Measurements from ENCODE around the gene CHRNB1.

The CHRNB1 gene, protein sequence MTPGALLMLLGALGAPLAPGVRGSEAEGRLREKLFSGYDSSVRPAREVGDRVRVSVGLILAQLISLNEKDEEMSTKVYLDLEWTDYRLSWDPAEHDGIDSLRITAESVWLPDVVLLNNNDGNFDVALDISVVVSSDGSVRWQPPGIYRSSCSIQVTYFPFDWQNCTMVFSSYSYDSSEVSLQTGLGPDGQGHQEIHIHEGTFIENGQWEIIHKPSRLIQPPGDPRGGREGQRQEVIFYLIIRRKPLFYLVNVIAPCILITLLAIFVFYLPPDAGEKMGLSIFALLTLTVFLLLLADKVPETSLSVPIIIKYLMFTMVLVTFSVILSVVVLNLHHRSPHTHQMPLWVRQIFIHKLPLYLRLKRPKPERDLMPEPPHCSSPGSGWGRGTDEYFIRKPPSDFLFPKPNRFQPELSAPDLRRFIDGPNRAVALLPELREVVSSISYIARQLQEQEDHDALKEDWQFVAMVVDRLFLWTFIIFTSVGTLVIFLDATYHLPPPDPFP

DNA sequence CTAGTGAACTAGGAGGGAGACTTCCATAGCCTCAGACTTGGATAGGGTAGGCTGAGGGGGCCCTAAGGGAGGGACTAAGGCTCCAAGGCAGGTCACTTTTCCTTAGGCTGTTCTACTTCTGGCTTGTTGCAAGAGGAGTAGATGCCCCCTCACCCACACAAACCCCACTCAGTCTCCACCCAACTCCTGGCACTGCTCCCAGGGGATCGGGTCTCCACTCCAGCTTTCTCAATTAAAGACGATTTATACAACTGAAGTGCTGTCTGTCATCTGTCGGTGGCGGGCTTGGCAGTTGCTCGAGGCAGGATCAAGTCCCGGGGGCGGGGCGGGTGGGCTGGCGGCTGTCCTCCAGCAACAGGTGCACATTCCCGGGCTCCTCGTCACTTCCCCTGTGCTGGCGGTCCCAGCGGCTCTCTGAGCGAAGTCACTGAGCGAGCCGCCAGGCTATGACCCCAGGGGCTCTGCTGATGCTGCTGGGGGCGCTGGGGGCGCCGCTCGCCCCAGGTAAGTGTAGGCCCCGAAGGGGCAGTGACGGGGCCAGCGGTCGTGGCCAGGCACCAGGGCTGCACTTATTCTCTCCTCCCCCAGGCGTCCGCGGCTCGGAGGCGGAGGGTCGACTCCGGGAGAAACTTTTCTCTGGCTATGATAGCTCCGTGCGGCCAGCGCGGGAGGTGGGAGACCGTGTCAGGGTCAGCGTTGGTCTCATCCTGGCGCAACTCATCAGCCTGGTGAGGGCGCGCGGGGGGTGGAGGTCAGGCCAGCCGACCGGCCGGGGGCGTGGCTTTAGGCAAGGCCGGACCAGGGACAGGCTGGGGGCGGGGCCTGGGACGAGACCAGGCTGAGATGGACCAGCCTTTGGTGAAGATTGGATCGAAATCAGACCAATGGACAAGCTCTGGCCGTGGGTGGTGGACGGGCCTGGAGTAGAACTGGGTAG, at the start of gene CHRNB1:
TSS of gene CHRNB1 (plus strand) at position 380 of the 937 bp plus-strand sequence. CDS start at position 447, 67 bp downstream.
- peak; percentile 11 for DNase-seq

DNA sequence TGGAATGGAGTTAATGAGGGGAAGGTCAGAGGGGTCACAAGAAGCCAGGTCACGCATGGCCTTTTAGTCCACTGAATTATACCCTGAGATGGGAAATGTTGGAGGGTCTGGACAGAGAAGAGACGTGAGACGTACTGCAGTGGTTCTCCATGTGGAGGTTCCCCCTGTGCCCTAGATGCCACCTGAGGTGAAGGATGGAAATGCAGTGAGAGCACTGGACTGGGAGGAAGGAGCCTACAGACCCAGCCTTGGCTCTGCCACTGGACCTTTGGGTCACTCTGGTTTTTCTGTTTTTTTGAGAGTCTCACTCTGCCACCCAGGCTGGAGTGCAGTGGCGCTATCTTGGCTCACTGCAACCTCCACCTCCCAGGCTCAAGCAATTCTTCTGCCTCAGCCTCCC, 48.7 kb upstream of the CHRNB1 start:
- no peak for DNase-seq

DNA sequence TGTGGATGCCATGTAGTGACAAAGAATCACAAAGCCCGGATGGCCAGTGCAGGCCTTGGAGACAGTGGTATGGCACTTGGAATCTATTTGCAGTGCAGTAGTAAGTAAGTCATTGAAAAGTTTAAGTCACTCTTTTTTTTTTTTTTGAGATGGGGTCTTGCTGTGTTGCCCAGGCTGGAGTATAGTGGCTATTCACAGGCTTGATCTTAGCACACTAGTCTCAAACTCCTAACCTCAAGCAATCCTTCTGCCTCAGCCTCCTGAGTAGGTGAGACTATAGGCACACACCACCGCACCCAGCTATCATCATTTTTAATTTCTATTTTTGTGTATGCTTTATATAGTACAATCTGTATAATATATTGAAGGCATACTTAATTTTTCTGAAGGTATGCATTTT, 46.2 kb upstream of the CHRNB1 start:
- no peak for DNase-seq

DNA sequence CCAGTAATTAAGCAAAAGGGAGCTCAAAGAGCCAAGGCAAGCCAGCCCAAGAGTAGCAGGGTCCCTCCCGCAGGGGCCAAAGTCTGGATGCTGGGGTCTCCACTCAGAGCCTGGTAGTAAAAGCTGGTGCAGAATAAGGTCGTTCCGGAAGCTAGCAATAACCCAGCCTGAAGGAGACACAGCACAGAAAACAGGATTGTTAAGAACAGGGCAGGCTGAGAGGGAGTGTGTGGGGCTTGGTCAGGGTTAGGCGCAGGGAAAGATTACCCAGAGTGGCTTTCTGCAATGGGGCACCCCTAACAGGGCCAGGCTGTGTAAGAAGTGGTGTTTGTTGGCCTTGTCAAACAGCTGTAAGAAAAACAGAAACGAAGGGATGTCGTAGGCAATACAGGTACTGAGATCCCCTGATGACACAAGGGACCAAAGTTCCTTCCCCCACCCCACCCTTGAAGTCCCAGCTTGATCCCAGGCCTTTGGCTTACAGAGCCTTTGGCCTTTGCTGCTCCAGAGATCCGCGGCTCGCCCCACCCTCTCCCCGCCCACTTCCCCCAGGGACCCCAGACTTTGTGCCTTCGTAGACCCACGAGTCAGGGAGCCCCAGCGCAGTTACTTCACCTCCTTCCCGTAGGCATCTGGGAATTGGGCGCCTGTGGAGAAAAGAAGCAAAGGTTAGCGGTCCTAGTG, 41.7 kb upstream of the CHRNB1 start:
- no peak for DNase-seq

DNA sequence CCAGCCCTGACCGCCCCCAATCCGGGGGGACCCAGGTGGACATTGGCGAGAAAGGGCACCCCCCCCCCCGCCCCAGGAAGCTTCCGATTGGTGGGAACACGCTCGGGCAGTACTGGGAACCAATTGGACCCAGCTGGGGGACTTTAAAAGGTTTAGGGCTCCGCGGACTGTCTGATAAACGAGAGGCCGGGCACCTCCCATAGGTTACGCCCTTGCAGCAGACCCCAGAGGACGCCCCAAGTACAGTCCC, 41.2 kb upstream of the CHRNB1 start:
- DNase-seq: no peak

DNA sequence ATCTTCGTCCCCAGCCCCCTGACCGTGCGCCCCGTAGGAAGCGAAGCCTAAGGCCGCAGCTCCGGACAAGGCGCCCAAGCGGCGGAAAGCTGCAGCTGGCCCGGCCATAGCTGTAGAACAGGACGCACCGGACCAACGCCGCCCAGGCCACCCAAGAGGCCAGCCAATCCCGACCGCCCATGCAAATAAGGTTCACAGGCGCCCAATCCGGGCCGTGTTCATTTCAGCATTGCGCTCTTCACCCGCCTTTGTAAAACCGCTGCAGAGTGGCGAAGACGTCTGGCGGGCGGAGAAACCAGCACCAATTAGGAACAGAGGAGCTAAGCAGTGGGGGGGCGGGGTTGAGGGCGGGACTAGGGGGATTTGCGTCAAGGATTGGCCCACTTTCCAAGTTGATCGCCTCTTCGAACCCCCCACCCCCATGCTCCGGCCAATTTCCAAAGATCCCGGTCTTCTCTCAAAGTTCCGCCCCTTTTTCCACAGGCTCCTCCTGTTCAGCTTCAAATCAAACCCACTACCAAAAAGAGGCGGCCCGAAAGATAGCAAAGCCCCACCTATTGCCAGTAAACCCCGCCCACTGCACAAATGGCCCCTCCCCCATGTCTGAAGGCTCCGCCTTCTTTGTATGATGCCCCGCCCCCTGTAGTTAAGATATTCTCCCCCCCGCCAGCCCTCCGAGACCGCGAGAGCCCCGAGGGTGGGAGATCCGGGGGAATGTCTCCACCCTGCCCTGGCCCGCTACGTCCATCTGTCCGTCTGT, 40.7 kb upstream of the CHRNB1 start, which contains the start of gene TMEM256:
TSS of gene TMEM256 (minus strand) at position 121 of the 760 bp plus-strand sequence. CDS start at position 108, 13 bp downstream.
- peak; percentile 97 for DNase-seq

DNA sequence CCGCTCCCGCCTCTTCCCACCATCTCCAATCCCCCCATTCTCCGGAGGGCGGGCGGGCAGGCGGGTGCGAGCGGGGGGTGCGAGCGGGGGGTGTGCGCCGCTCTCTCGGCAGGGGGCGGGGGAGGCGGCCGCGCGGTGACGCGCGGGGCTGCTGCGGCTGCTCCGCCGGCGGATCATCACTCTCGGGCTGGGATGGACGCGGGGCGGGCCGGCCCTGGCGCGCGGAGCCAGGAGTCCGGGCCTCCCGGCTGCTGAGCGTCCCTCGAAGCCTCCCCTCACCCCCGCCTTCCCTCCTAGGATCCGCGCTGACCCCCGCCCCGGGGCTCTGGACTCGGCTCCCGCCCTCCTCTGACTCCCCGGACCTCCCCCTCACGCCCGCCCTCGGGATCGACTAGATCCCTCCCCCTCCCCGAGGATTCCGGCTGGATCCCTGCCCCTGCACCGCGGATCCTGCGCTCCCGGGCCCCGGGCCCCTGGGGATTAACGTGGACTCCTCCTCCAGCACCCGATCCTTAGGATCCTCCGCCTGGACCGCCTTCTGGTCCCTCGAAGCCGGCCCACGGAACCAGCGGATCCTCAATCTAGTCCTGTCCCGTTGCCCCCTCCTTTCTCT, 40.0 kb upstream of the CHRNB1 start:
- no peak for DNase-seq

DNA sequence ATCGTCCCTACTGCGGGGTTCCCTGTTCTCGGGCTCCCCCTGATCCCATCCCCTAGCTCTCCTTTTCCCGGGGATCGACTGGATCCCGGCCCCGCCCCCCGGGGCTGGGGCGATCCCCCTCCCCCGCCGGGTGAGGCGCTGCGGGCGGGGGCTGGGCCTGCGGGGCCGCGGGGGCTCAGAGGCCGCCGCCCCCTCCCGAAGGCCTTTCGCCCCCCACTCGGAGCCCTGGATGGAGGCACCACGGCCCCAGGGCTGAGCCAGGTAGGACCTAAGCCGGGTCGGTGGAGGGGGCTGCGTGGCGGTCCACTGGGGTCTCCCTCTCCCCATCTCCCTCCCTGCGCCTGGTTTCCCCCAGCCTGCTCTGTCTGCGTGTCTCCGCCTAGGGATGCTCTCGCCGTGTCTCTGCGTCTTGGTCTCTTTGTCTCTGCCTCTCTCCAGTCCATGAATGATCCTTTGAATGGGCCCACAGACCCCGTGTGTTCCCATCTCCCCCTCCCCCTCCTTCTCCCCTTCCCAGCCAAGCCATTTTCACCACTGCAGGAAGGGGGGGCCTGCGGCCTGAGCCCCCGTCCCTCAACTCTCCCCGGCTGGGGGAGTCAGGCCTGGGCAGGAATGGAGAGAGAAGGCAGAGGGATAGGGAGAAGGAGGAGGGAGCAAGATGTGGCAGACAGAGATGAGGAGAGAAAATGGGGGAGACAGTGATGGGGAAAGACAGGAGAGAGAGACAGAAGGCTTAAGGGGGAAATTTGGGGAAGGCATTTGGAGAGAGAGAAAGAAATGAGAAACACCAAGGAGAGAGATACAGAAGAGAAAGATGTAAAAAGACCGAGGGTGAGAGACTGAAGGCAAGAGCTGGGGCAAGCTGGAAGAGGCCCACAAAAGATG, 39.3 kb upstream of the CHRNB1 start:
- DNase-seq: no peak

DNA sequence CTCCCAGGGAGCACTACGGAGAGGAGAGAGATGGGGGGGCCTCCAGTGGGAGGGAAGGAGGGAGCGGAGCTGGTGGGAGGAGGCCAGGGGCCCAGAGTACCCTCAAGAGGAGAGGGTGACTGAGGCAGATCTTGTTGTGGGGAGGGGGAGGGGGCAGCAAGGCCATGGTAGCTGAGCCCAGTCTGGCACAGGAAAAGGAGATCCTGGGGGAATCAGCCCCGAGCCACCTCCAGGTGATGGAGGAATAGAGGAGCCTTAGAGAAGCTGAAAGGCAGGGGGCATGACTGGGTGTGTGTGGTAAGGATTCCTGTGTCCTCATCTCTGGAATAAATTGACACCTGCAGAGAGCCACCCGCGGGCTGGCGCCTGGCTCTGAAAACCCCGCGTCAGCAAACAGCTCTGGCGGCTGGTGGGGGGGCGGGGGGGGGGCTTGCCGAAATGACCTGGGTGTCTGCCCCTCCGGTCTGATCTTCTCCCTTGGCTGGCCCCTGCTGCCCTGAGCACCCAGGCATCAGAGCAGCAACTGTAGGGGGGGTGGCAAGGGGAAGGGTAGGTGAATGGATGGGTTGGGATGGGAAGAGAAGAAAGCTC, 38.5 kb upstream of the CHRNB1 start:
- DNase-seq: no peak

DNA sequence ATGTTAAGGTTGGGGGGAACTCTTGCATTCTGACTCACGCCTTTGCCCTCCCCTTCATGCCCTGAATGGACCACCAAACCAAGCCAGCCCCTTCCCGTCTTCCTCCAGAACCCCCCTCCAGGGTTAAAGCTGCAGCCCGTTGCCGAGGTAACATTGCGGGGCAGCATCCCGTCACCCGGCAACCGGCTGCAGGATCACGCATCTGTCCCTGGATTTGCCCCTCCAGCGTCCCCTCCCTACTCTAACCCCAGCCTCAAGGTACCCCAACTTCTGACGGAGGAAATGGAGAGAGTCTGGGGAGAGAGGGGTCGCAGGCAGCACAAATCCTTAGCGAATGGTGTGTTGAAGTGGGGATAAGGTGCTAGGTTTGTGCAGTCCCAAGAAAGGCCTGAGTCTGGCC, 37.8 kb upstream of the CHRNB1 start:
- no peak for DNase-seq

DNA sequence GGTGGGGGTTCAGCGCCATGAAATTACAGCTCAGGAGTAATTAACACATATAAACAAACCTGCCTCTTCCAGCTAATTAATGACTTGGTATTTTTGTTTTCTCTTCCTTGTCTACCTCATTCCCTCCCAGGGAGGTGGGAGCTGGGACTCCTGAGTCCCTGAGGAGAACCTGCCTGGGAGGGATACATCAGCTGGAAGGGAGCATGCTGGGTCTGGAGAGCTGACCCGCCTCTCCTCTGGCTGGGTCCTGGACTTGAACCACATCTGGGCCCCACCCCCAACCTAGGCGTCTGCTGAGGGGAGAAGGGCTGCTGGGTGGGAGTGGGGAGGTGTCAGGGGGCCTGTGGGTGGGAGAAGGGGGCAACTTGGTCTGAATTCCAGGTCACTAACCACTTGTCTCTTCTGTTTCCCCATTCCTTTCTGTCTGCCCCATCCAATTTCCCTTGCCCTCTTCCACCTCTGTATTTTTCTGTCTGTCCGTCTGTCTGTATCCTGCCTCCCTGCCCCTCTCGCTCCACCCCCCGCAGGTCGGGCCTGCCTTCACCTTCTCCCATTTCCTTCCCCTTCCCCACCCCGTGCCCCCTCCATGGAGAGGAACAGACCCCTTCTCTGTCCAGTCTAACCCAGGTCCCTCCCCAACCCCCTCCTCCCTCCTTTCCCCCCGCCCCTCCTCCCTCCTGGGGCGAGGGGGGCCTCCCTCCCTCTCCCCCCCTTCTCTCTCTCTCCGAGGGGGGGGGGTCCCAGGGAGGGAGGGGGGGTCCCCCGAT, 37.2 kb upstream of the CHRNB1 start, which contains the start of gene NLGN2:
TSS of gene NLGN2 (plus strand) at position 361 of the 767 bp plus-strand sequence. CDS start 411 bp downstream, outside the sequence.
- no peak for DNase-seq

DNA sequence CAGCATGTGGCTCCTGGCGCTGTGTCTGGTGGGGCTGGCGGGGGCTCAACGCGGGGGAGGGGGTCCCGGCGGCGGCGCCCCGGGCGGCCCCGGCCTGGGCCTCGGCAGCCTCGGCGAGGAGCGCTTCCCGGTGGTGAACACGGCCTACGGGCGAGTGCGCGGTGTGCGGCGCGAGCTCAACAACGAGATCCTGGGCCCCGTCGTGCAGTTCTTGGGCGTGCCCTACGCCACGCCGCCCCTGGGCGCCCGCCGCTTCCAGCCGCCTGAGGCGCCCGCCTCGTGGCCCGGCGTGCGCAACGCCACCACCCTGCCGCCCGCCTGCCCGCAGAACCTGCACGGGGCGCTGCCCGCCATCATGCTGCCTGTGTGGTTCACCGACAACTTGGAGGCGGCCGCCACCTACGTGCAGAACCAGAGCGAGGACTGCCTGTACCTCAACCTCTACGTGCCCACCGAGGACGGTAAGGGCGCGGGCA, 36.6 kb upstream of the CHRNB1 start:
- DNase-seq: no peak

DNA sequence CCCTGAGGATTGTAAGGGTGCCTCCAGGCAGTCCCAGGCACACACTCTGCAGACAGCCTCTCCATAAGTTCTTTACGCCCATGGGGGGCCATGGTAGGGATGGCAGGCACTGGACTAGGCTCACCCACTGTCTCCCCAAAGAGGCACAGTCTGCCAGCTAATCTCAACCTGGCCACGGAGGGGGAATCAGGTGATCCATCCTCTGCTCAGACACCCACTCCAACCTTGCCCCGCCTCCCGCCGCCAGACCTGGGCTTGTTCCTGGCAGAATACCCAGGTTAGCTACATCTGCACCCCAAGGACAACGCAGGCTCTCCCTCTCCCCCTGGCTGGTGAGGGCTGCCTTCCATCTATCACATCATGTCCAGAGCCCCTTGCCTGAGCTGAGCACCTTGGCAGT, 36.0 kb upstream of the CHRNB1 start:
- DNase-seq: no peak

DNA sequence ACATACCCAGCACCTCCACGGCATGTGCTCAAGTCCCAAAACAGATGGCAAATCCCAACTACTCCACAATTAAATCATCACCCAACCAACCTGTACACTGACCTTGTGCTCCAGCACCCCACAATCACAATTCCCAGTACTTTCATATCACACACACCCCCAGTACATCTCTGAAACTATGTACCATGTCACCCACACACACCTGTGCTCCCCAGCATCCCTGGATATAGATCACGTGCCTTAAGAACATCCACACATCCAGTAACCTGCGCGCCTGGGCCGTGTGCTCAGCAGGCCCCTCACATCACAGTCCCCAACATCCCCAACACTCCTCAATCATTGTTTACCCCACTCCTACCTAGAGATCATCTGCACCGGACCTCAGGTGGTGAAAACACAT, 35.1 kb upstream of the CHRNB1 start:
- DNase-seq: no peak

DNA sequence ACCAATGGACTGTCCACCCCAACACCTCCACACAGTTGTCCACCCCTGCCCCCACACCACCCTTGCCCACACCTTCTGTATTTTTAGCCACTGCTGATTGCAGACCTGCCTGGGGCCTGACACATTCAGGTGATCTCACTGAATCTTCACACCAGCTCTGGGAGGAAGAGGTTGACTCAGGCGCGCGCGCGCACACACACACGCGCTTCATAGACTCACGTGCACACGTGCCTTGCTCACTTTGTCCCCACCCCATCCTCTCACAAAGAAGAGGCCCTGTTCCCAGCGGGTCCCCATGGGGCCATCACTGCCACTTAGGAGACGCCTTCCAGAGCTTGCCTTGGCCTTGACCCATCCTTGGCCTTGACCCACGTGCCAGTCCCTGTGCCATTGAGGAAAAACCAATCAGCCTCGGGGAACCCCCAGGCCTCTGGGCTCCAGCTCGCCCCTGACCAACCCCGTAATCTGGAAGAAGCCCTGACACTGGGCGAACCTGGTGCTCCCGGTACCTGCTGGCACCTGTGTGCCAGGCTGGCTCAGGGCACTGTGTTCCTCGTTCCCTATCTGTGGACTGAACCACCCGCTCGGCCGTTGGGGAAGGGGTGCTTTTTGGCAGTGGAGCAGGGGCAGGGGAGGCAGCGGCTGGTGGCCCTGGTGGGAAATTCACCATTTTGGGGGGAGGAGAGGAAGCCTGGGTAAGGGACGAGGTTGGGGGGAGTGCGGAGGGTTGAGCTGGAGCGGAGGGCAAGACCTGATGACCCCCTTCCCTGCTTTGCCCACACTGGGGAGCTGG, 34.0 kb upstream of the CHRNB1 start:
- no peak for DNase-seq

DNA sequence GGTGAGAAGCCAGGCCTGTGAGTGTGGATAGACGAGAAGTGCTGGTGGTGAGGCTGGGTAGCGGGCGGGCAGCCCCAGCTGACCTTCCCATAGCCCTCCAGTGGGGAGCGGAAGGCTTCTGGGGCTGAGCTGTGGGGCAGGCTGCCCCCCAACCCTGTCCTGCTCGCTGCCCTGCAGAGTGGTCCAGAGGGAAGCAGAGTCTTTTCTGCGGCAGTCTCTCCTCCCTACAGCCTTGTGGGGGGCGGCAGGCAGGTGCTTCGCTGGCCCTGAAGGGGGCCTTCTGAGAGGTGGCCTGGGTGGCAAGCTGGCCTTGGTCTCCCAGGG, 33.5 kb upstream of the CHRNB1 start:
- DNase-seq: no peak

DNA sequence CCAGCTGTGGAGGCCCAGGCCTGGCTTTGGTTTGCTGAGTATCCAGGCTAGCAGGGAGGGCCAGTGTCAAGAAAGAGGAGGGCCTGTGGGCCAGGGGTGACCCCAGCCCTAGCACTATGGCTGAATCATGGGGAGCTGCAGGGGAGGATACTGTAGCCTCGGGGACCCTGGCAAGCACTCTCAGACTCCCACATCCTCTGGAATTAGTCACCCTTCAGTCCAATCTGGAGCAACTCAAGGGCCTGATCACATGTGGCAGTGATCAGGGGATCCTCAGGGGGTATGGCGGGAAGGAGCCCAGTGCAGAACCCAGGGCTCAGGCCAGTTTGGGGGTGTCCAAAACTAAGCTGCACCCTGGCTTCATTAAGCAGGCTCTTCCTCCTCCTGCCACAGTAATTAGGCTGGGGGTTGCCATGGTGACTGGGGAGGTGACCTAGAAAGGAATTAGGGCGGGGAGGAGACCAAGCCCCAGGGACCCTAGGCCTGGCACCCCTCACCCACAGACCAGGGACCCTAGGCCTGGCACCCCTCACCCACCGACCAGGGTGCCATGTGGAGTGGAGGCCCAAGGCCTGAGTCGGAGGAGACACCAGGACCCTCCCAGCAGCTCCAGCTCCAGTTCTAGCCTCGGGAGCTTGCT, 31.4 kb upstream of the CHRNB1 start:
- DNase-seq: no peak

DNA sequence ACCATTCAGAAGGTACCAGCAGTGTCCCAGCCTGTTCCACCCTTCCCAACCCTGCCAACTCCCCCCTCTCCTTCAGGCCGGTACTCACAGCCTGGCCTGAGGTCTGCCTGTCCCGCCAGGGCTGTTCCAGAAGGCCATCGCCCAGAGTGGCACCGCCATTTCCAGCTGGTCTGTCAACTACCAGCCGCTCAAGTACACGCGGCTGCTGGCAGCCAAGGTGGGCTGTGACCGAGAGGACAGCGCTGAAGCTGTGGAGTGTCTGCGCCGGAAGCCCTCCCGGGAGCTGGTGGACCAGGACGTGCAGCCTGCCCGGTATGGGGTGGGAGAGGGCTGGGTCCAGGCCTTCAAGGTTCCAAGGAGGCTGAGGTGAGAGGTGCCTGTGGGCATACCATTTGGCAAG, 30.0 kb upstream of the CHRNB1 start:
- DNase-seq: no peak
